WI38 (cell line): ENCODE data around the gene ABCA7.

Experiments
- H3K4me3 ChIP-seq: 2 replicates; pipeline ENCODE4 v1.5.1; 2011; ENCODE audit warnings: low read depth, mild to moderate bottlenecking, control low read depth, low read length
- TF ChIP-seq, protein P1 (sequence below): IDR thresholded peaks from 2 replicates; pipeline ENCODE4 v1.5.1; 2012; ENCODE audit warnings: low read depth, mild to moderate bottlenecking, control low read depth, low read length

Gene ABCA7

DNA sequence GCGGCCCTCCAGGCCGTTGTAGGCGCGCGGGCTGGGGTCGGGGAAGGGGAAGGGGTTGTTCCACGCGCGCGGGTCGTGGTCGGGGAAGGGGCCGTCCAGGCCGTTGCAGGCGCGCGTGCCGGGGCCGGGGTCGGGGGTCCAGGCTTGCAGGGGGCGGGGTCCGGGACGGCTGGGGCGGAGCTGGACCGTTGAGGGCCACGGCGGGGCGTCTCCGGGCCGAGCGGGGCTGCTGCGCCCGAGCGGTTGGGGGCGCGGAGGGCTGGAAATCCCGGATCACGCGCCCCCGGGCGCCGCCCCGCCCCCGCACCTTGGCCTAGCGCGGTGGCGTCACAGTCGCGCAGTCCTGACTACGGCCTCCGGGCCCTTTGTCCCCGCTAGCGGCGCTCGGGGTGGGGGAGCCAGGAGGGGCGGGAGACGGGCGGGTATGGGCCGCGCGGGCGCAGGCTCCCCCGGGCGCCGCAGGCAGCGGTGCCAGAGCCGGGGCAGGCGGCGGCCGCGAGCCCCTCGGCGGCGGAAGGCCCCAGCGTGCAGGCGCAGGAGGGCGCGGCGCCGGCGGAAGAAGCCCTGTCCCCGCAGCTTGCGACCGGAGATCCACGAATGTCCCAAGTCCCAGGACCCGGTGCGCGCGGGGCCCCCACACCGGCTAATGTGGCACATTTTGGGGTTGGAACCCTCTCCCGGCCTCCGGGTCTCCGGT, 64.6 kb downstream of the ABCA7 start:
- TF ChIP-seq, protein P1, sequence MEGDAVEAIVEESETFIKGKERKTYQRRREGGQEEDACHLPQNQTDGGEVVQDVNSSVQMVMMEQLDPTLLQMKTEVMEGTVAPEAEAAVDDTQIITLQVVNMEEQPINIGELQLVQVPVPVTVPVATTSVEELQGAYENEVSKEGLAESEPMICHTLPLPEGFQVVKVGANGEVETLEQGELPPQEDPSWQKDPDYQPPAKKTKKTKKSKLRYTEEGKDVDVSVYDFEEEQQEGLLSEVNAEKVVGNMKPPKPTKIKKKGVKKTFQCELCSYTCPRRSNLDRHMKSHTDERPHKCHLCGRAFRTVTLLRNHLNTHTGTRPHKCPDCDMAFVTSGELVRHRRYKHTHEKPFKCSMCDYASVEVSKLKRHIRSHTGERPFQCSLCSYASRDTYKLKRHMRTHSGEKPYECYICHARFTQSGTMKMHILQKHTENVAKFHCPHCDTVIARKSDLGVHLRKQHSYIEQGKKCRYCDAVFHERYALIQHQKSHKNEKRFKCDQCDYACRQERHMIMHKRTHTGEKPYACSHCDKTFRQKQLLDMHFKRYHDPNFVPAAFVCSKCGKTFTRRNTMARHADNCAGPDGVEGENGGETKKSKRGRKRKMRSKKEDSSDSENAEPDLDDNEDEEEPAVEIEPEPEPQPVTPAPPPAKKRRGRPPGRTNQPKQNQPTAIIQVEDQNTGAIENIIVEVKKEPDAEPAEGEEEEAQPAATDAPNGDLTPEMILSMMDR: no peak
- H3K4me3 ChIP-seq: peak overlapping the region; percentile 72

DNA sequence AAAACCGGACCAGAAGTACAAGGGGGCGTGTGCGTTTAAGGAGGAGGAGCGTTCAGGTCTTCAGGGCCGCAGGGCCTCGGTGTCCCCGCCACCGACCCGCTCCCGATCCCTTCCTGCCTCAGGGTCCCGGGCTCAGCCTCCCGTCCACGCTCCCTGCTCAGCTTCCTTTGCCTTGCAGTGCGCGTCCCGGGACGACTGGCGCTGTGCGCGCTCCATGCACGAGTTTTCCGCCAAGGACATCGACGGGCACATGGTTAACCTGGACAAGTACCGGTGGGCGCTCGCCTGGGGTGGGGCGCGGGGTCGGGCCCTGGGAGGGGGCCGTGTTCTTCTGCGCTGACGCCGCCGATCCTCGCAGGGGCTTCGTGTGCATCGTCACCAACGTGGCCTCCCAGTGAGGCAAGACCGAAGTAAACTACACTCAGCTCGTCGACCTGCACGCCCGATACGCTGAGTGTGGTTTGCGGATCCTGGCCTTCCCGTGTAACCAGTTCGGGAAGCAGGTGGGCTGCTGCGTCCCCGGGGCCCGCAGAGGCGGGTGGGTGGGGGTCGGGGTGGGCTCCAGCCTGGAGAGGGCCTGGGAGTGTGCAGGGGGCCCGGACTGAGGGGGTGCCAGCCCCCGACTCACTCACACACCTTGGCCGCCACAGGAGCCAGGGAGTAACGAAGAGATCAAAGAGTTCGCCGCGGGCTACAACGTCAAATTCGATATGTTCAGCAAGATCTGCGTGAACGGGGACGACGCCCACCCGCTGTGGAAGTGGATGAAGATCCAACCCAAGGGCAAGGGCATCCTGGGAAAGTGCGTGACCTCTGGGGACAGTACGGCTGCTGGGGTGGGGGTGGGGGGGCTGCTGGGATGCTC, 65.3 kb downstream of the ABCA7 start:
- TF ChIP-seq, protein P1: no peak
- H3K4me3 ChIP-seq: peak overlapping the region; percentile 72

DNA sequence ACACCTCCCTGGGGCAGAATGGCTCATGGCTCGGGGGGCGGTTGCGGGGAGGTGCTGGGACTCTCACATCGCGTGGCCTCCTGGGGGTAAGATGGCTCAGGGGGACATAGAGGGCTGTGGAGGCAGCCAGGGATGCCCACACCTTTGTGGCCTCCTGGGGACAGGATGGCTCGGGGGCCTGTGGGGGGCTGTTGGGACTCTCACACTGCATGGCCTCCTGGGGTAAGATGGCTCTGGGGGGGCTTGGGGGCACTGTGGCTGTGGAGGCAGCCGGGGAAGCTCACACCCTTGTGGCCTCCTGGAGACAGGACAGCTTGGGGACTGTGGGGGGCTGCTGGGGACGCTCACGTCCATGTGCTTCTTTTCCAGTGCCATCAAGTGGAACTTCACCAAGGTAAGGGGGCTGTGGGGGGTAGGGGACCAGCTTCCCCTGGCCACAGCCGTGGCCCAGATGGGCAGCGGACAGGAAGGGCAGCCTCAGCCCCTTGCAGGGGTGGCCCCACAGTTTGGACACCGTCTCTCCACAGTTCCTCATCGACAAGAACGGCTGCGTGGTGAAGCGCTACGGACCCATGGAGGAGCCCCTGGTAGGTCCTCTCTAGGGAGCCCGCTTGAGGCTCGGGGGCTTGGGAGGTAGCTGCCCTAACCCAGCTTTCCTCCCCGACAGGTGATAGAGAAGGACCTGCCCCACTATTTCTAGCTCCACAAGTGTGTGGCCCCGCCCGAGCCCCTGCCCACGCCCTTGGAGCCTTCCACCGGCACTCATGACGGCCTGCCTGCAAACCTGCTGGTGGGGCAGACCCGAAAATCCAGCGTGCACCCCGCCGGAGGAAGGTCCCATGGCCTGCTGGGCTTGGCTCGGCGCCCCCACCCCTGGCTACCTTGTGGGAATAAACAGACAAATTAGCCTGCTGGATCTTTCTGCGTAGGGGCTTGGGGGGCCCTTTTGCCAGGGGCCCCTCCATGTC, 66.2 kb downstream of the ABCA7 start:
- H3K4me3 ChIP-seq: no peak overlapping the region; the same call in 1 of the 2 replicates
- TF ChIP-seq, protein P1: no peak

DNA sequence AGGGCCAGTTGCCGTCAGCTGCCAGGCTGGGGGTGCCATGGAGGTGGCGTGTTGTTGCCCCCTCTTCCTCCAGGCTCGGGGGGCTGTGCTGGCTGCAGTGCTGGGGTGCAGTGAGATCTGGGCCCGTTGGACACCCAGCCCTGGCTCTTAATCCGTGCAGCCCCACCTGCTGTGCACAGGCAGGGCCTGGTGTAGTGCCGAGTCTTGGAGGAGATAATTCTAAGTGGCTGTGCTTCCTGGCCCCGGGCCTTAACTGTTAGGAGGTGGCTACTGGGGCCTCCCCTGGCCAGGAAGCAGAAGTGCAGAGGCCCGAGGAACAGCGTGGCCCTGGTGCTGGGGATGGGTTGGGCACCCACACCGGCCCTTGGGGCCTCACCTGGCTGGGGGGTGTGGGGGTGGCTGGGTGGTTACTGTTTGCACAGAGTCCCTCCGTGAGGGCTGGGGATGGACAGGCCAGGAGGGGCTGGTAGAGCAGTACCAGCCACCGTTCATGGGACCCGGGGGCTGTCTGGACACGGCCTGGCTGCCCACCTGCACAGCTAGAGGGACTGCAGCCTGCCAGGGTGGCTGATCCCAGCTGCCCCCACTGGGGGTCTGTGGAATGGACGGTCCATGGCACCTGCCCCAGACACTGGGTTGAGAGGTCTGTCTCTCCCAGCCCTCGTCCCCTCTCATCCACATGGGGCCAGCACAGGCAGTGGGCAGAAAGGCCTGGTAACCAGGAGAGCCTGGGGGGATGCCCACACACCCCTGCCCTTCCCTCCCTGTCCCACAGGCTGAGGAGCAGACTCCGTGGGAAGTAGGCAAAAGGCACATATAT, 67.1 kb downstream of the ABCA7 start:
- H3K4me3 ChIP-seq: no peak overlapping the region
- TF ChIP-seq, protein P1: no peak

DNA sequence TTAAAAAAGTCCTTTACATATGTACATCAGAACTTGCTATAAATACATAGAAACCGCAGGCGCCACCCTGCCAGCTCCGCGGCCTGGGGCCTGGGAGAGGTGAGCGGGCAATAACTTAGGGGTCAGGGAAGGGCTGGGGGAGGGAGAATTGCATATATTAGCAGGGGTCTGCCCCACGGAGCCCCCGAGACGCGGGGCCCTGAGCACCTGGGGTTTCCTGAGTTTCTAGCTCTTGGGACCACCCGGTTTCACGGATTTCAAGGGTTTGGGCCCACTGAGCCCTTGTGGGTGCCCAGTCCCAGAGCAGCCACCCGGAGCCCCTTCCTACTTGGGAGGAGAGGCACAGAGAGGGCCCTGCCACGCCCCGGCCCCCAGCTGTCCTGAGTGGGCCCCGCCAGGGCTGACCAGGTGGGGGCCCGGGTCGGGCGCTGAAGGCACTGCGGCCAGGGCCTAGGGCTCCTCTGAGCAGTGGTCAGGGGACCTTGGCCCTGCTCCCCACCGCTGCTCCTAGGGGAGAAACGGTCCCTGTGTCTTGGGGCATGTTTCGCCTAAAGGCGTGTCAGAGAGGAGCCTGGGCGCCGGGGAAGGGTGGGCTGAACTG, 67.9 kb downstream of the ABCA7 start:
- TF ChIP-seq, protein P1: no peak
- H3K4me3 ChIP-seq: no peak overlapping the region

DNA sequence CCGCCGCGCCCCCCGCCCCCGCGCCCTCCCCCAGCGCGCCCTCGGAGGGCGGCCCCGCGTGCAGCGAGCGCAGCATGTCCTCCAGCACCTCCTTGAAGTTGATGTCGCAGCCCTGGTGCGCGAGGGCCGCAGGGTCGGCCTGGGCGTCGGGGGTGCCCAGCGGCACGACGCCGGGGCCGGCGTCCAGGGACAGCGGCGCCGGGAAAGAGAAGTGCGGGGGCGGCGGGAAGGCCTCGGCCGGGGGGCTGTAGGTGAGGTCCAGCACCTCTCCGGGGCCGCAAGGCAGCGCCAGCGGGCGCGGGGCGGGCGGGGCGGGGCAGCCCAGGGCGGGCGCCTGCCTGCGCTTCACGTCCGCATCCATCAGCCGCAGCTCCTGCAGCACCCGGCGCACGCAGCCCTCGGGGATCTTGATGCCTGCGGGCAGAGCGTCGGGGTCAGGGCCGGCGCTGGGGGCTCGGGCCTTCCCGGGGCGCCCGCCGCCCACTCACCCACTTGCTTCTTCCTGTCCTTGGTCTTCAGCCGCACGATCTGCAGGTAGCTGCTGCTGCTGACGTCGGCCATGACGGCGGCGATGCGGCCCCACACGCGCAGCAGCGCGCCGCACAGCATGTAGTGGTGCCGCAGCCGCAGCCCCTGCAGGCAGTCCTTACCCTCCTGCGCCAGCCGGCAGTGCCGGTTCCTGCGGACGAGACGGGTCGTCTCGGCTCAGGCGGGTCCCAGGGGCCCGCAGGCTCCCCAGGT, 68.6 kb downstream of the ABCA7 start:
- no peak overlapping the region for H3K4me3 ChIP-seq
- TF ChIP-seq, protein P1: no peak
